Body of pancreas (tissue), 4 donors: ENCODE data around the gene NODAL. TPM values are rescaled to one million over a fixed set of nuclear protein-coding genes. Genes with fewer than 3 reads are reported as not detected.
A peak's percentile ranks its signal among the peaks of the same experiment; 100 is the strongest.
"Not testable (repeated sequence)": the region's sequence is repeated elsewhere in the genome, so short reads cannot be mapped to it uniquely, and the experiment has no call there.

Experiments used
- ATAC-seq: fragments of 150-250 bp; one replicate; pipeline ENCODE4 v1.9.1; 2016
- DNase-seq, 4 donors: peaks; one replicate each; pipeline ENCODE4 v3.0.0-alpha.2; 2019
- H3K27ac ChIP-seq, 4 donors: fragments of 200-600 bp; sonication (generic); 1 replicate in 3 of 4; 2 replicates in 1 of 4; pipeline versions ENCODE4 v1.5.1 to v1.6.1; 2016 to 2019; ENCODE audit warnings: mild to moderate bottlenecking in 1 of 4, mixed read lengths in 1 of 4, moderate library complexity in 1 of 4
- H3K27me3 ChIP-seq, 2 donors: fragments of 200-600 bp; sonication (generic); one replicate each; pipeline ENCODE4 v1.6.0; 2016; ENCODE audit warnings: mild to moderate bottlenecking in 1 of 2
- H3K36me3 ChIP-seq, 2 donors: fragments of 200-600 bp; sonication (generic); replicated peaks in 1 of 2; 2 replicates each; pipeline ENCODE4 v1.5.1; 2016; ENCODE audit warnings: low read depth in 2 of 2; ENCODE audit not compliant: insufficient read depth in 1 of 2
- H3K4me1 ChIP-seq: fragments of 200-600 bp; sonication (generic); one replicate; pipeline ENCODE4 v1.6.0; 2016
- H3K4me3 ChIP-seq, 2 donors: fragments of 200-600 bp; sonication (generic); 1 replicate in 1 of 2; 2 replicates in 1 of 2; pipeline ENCODE4 v1.5.1; 2016 to 2019
- H3K9me3 ChIP-seq, 3 donors: fragments of 200-600 bp; sonication (generic); 1 replicate in 2 of 3; 2 replicates in 1 of 3; pipeline ENCODE4 v1.5.1; 2016
- CTCF ChIP-seq, 7 experiments: fragments of 450-650 bp in 4 of 7; fragments of 200-600 bp in 3 of 7; sonication (generic) in 3 of 7; IDR thresholded peaks; one replicate each; pipeline ENCODE4 v1.5.1; 2016 to 2019; ENCODE audit warnings: antibody characterized with exemption in 7 of 7
- POLR2A ChIP-seq, 3 donors: fragments of 450-650 bp; IDR thresholded peaks; one replicate each; pipeline ENCODE4 v1.6.1; 2016; ENCODE audit warnings: antibody characterized with exemption in 3 of 3, mild to moderate bottlenecking in 2 of 3
- WGBS, 2 donors: methylation state at CpG; one replicate each; pipeline ENCODE4 v1.1.5; 2017; 5-methylcytosine and 5-hydroxymethylcytosine counted together
- intact Hi-C: fragments of 100-400 bp; cut with DNase I; formaldehyde crosslinking; loops from one replicate; pipeline ENCODE4 v1.15.1; 2023
- total RNA-seq, 2 donors: library from RNA; depleted of rRNA; stranded (reverse); fragments of >200 nt; gene quantifications; one replicate each; pipeline ENCODE4 v1.1.0, GENCODE V29; 2016

Gene NODAL
- not detected for total RNA-seq

- H3K36me3 ChIP-seq: no peaks in the 10 kb centered on the region
- H3K4me1 ChIP-seq: peaks cover 17% of the 10 kb centered on the region
- H3K27ac ChIP-seq: no peak within 1 kb of the TSS
- H3K27me3 ChIP-seq: peaks cover 0 to 17% of the 10 kb centered on the region in 2 donors
- DNase-seq (no peak), ATAC-seq (no peak)
- no peak within 1 kb of the TSS for H3K4me3 ChIP-seq
- no peaks in the 10 kb centered on the region for H3K9me3 ChIP-seq
- intact Hi-C loops: no loop called here
- 5 to 28% methylated on average over 4 to 56 of the region's 60 CpGs for WGBS, 2 donors
- TF ChIP-seq POLR2A (IDR thresholded peaks at IDR 0.05): no peak
- TF ChIP-seq CTCF (IDR thresholded peaks at IDR 0.05): no peak
Measured at GRCh38 chr10:70441161-70441894, at the start of gene NODAL. Gene NODAL, minus strand, starts transcription at chr10:70441681. Its CDS starts 14 bp downstream, at chr10:70441667.

GRCh38 chr10:70490142-70490541, 48.7 kb upstream of the NODAL start:
- H3K4me1 ChIP-seq: no peaks in the 10 kb centered on the region
- TF ChIP-seq CTCF (IDR thresholded peaks at IDR 0.05) (no peak), POLR2A (IDR thresholded peaks at IDR 0.05) (no peak)
- H3K4me3 ChIP-seq: no peak overlapping the region
- DNase-seq: no peak
- H3K27me3 ChIP-seq: no peaks in the 10 kb centered on the region
- no peaks in the 10 kb centered on the region for H3K9me3 ChIP-seq
- intact Hi-C loops: no loop called here
- no peak for ATAC-seq
- H3K36me3 ChIP-seq: no peaks in the 10 kb centered on the region
- H3K27ac ChIP-seq: no peak overlapping the region
- 80% methylated on average over 4 of the region's 4 CpGs for WGBS, 2 donors

- Histone ChIP-seq H3K27ac (no peak overlapping the region), H3K4me3 (no peak overlapping the region), H3K36me3 (no peaks in the 10 kb centered on the region), H3K27me3 (no peaks in the 10 kb centered on the region), H3K9me3 (no peaks in the 10 kb centered on the region), H3K4me1 (no peaks in the 10 kb centered on the region)
- 63 to 74% methylated on average over 3 of the region's 3 CpGs for WGBS, 2 donors
- TF ChIP-seq CTCF (IDR thresholded peaks at IDR 0.05) (no peak), POLR2A (IDR thresholded peaks at IDR 0.05) (no peak)
- intact Hi-C loops: no loop called here
- no peak for ATAC-seq
- no peak for DNase-seq
Measured at GRCh38 chr10:70487824-70488223, 46.3 kb upstream of the NODAL start.

- H3K9me3 ChIP-seq, H3K36me3 ChIP-seq, intact Hi-C loops, H3K4me3 ChIP-seq, H3K27ac ChIP-seq, DNase-seq, ATAC-seq, H3K27me3 ChIP-seq: not testable (repeated sequence)
- peaks cover 25% of the 10 kb centered on the region for H3K4me1 ChIP-seq
- WGBS, 2 donors: 84 to 88% methylated on average over 6 of the region's 6 CpGs
Measured at GRCh38 chr10:70483872-70484271, 42.4 kb upstream of the NODAL start.

GRCh38 chr10:70482982-70483760, 41.7 kb upstream of the NODAL start:
- Histone ChIP-seq H3K36me3 (no peaks in the 10 kb centered on the region), H3K4me1 (peaks cover 32% of the 10 kb centered on the region), H3K27me3 (no peaks in the 10 kb centered on the region), H3K9me3 (no peaks in the 10 kb centered on the region), H3K27ac (peak overlapping the region in 1 of 4 donors; percentile 12), H3K4me3 (no peak overlapping the region)
- intact Hi-C loops: no loop called here
- ATAC-seq (no peak), DNase-seq (no peak)
- TF ChIP-seq CTCF (IDR thresholded peaks at IDR 0.05) (no peak), POLR2A (IDR thresholded peaks at IDR 0.05) (no peak)
- 53 to 61% methylated on average over 7 to 8 of the region's 8 CpGs for WGBS, 2 donors
